HS-27A (cell line): ENCODE results near the gene SDCCAG8.

Experiments
- DNase-seq: peaks from one replicate; pipeline ENCODE4 v3.0.0-alpha.2; 2012; ENCODE audit warnings: low read depth, missing footprints

The SDCCAG8 gene

GRCh38 chr1:243549108-243549507 lies 293.3 kb downstream of the SDCCAG8 start:
- DNase-seq, result peak; percentile 36
